ENCODE results near the gene NIBAN1.

Gene NIBAN1

GRCh38 chr1:184945029-184945428 is 29.3 kb downstream of the NIBAN1 start:
- Histone ChIP-seq H3K9me2 (replicated peaks; ENCODE audit: insufficient read depth, low read length) (no peaks in the 10 kb centered on the region), H3F3A (ENCODE audit: insufficient read depth, low read length) (no peaks in the 10 kb centered on the region), H3K4me2 (ENCODE audit: low read depth, low read length) (no peak overlapping the region), H3K79me2 (ENCODE audit: low read length) (no peaks in the 10 kb centered on the region), H3K4me3 (ENCODE audit: low read length) (no peak overlapping the region), H3K36me3 (replicated peaks; ENCODE audit: insufficient read depth, low read length) (no peaks in the 10 kb centered on the region), H2AFZ (ENCODE audit: low read length) (no peak overlapping the region), H3K27me3 (replicated peaks; ENCODE audit: insufficient read depth, low read length) (no peaks in the 10 kb centered on the region), H3K9ac (ENCODE audit: low read length) (no peak overlapping the region), H3K27ac (ENCODE audit: low read length) (no peak overlapping the region), H4K20me1 (ENCODE audit: insufficient read depth, low read length) (no peaks in the 10 kb centered on the region), H3K4me1 (ENCODE audit: low read length) (peaks cover 12% of the 10 kb centered on the region), H3K9me3 (replicated peaks; ENCODE audit: insufficient read depth, low read length) (no peaks in the 10 kb centered on the region)
- no peak for TF ChIP-seq EZH2phosphoT487 (IDR thresholded peaks at IDR 0.05; ENCODE audit: low read length)
- no peak for TF ChIP-seq EZH2 (optimal IDR thresholded peaks at IDR 0.05; ENCODE audit: low read depth, low read length)
- no peak for TF ChIP-seq CTCF (IDR thresholded peaks at IDR 0.05; ENCODE audit: low read length)
- no peak for DNase-seq

- Histone ChIP-seq H4K20me1 (ENCODE audit: insufficient read depth, low read length) (no peaks in the 10 kb centered on the region), H3K9me2 (replicated peaks; ENCODE audit: insufficient read depth, low read length) (no peaks in the 10 kb centered on the region), H3K4me2 (ENCODE audit: low read depth, low read length) (no peak overlapping the region), H2AFZ (ENCODE audit: low read length) (no peak overlapping the region), H3K9me3 (replicated peaks; ENCODE audit: insufficient read depth, low read length) (no peaks in the 10 kb centered on the region), H3F3A (ENCODE audit: insufficient read depth, low read length) (no peaks in the 10 kb centered on the region), H3K9ac (ENCODE audit: low read length) (no peak overlapping the region), H3K27ac (ENCODE audit: low read length) (no peak overlapping the region), H3K36me3 (replicated peaks; ENCODE audit: insufficient read depth, low read length) (no peaks in the 10 kb centered on the region), H3K79me2 (ENCODE audit: low read length) (no peaks in the 10 kb centered on the region), H3K4me3 (ENCODE audit: low read length) (no peak overlapping the region), H3K4me1 (ENCODE audit: low read length) (peaks cover 12% of the 10 kb centered on the region), H3K27me3 (replicated peaks; ENCODE audit: insufficient read depth, low read length) (no peaks in the 10 kb centered on the region)
- no peak for DNase-seq
- no peak for TF ChIP-seq CTCF (IDR thresholded peaks at IDR 0.05; ENCODE audit: low read length)
- TF ChIP-seq EZH2phosphoT487 (IDR thresholded peaks at IDR 0.05; ENCODE audit: low read length): no peak
- no peak for TF ChIP-seq EZH2 (optimal IDR thresholded peaks at IDR 0.05; ENCODE audit: low read depth, low read length)
Measured at GRCh38 chr1:184943998-184944397, 30.3 kb downstream of the NIBAN1 start.

GRCh38 chr1:184941735-184942134 is 32.6 kb downstream of the NIBAN1 start:
- no peak for DNase-seq
- no peaks in the 10 kb centered on the region for H3K36me3 ChIP-seq (replicated peaks; ENCODE audit: insufficient read depth, low read length)
- H3K4me2 ChIP-seq (ENCODE audit: low read depth, low read length): no peak overlapping the region
- no peaks in the 10 kb centered on the region for H3F3A ChIP-seq (ENCODE audit: insufficient read depth, low read length)
- H3K9me3 ChIP-seq (replicated peaks; ENCODE audit: insufficient read depth, low read length): no peaks in the 10 kb centered on the region
- no peaks in the 10 kb centered on the region for H3K27me3 ChIP-seq (replicated peaks; ENCODE audit: insufficient read depth, low read length)
- H2AFZ ChIP-seq (ENCODE audit: low read length): no peak overlapping the region
- no peak overlapping the region for H3K9ac ChIP-seq (ENCODE audit: low read length)
- no peaks in the 10 kb centered on the region for H3K9me2 ChIP-seq (replicated peaks; ENCODE audit: insufficient read depth, low read length)
- H3K27ac ChIP-seq (ENCODE audit: low read length): no peak overlapping the region
- no peak for TF ChIP-seq CTCF (IDR thresholded peaks at IDR 0.05; ENCODE audit: low read length)
- H3K4me3 ChIP-seq (ENCODE audit: low read length): no peak overlapping the region
- peaks cover 12% of the 10 kb centered on the region for H3K4me1 ChIP-seq (ENCODE audit: low read length)
- no peaks in the 10 kb centered on the region for H3K79me2 ChIP-seq (ENCODE audit: low read length)
- no peaks in the 10 kb centered on the region for H4K20me1 ChIP-seq (ENCODE audit: insufficient read depth, low read length)

- no peak overlapping the region for H3K4me2 ChIP-seq (ENCODE audit: low read depth, low read length)
- no peaks in the 10 kb centered on the region for H3K9me2 ChIP-seq (replicated peaks; ENCODE audit: insufficient read depth, low read length)
- no peak overlapping the region for H3K9ac ChIP-seq (ENCODE audit: low read length)
- no peaks in the 10 kb centered on the region for H3F3A ChIP-seq (ENCODE audit: insufficient read depth, low read length)
- no peaks in the 10 kb centered on the region for H3K27me3 ChIP-seq (replicated peaks; ENCODE audit: insufficient read depth, low read length)
- no peak for TF ChIP-seq CTCF (IDR thresholded peaks at IDR 0.05; ENCODE audit: low read length)
- no peak for TF ChIP-seq EZH2phosphoT487 (IDR thresholded peaks at IDR 0.05; ENCODE audit: low read length)
- no peak for TF ChIP-seq EZH2 (optimal IDR thresholded peaks at IDR 0.05; ENCODE audit: low read depth, low read length)
- no peak overlapping the region for H3K4me3 ChIP-seq (ENCODE audit: low read length)
- peaks cover 9% of the 10 kb centered on the region for H3K4me1 ChIP-seq (ENCODE audit: low read length)
- no peaks in the 10 kb centered on the region for H3K36me3 ChIP-seq (replicated peaks; ENCODE audit: insufficient read depth, low read length)
- H3K79me2 ChIP-seq (ENCODE audit: low read length): no peaks in the 10 kb centered on the region
- H3K9me3 ChIP-seq (replicated peaks; ENCODE audit: insufficient read depth, low read length): no peaks in the 10 kb centered on the region
- no peak overlapping the region for H2AFZ ChIP-seq (ENCODE audit: low read length)
- H3K27ac ChIP-seq (ENCODE audit: low read length): no peak overlapping the region
- no peak for DNase-seq
- no peaks in the 10 kb centered on the region for H4K20me1 ChIP-seq (ENCODE audit: insufficient read depth, low read length)
Measured at GRCh38 chr1:184941410-184941733, 32.9 kb downstream of the NIBAN1 start.

All from MM.1S (cell line).